NCI-H2171 (cell line): ENCODE data around the gene TBCB.
"Not testable (repeated sequence)": the region's sequence is repeated elsewhere in the genome, so short reads cannot be mapped to it uniquely, and the experiment has no call there.

Source experiments
- DNase-seq: peaks from one replicate; lab custom pipeline; 2025; lab: John Stamatoyannopoulos, UW

Gene TBCB

GRCh38 chr19:36101550-36102327 lies 13.5 kb upstream of the TBCB start:
- no peak for DNase-seq

GRCh38 chr19:36103040-36103626 lies 12.1 kb upstream of the TBCB start:
- no peak for DNase-seq

- no peak for DNase-seq
Observed at GRCh38 chr19:36103842-36104552, 11.3 kb upstream of the TBCB start.

DNA sequence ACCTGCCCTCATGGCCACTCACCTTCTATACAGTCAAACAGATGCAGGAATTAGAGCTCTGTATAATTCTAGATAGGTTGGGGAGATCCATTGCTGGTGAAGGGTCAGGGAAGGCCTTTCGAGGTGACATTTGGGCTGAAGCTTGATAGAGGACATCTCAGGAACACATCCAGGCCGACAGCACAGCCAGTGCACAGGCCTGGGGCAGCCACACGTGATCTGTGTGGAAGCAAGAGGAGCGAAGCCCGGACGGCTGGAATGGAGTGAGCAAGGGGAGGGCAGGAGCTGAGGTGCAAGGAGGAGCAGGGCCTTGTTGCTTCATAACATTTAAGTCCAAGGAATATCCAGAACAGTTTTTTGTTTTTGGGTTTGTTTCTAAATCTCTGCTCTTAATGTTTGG lies 8.8 kb upstream of the TBCB start:
- DNase-seq, result no peak

DNA sequence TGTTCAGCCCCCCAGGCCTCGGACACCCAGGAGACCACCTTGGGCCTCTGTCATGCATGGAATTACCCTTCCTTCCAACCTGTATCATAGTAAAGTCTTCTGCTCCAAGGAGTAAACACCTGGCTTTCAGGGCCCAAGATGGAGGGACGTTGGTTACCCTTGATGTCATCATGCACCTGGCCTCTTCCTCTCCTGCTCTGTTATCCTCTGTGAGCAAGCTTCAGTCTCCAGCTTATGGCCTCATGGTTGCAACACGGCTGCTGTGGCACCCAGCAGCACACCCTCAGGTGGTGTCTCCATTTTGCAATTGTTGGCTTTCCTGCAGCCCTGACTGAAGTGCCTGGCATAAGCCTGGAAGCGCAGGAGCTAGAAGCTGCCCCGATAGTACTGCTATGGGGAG lies 8.3 kb upstream of the TBCB start:
- DNase-seq, result no peak

GRCh38 chr19:36108684-36109083 lies 6.6 kb upstream of the TBCB start:
- no peak for DNase-seq

DNA sequence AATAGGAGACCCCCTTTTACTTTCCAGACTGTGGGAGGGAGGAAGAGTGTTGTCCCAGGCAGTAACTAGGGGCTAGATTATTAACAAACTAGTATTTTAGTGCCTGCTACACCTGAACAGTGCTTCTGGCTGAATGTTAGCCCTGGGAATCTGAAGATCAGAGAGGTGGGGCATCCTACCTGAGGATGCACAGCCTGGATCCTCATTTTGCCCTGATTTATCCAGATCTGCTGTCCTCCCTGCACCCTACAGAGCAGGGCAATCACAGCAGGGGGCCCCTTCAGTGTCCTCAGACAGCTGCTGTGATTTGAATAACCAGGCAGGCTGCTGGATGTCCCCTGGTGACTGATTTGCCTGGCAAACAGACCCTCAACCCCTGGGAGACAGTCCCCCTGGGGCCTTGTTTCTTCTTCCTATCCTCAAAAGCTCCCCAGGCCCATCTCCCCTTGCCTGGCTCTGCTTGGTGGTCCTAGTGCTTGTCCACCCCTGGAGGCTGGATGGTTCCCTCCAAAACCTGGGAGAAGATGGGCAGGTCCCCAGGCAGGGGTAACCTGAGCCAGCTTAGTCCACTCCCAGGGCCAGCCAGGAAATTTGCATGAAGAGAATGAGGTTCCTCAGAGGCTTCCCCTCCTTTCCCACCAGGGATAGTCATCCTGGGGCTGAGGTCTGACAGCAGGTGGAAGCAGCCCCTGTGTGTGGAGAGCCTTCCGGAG lies 4.6 kb upstream of the TBCB start, which contains the start of gene OVOL3:
Gene OVOL3, plus strand, starts transcription at position 657 of the 713 bp plus-strand sequence. CDS start 60 bp downstream, outside the sequence.
- no peak for DNase-seq

DNA sequence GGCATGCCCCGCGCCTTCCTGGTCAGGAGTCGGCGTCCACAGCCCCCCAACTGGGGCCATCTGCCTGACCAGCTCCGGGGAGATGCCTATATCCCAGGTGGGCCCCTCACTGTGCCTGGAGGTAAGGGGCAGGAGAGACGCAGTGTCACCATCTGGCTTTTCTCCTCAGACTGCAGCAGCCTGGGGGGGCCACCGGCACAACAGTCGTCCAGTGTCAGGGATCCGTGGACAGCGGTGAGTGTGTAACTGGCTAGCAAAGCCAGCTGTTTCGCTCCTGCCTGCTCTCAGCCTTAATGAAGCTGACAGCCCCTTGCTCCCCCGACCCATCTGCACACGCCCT lies 4.1 kb upstream of the TBCB start:
- no peak for DNase-seq

DNA sequence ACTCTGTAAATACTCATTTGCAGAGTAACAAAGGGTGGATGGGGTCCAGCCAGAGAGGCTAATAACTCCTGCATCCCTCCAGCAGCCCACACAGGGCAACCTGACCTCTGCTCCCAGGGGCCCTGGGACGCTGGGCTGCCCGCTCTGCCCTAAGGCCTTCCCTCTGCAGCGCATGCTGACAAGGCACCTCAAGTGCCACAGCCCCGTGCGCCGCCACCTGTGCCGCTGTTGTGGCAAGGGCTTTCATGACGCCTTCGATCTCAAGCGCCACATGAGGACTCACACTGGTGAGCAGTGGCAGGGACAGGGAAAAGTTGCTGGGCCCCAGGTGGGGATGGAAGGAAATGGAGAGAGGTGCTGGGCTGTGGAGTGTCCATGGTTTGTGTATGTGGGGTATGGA lies 2.6 kb upstream of the TBCB start:
- DNase-seq, result no peak

- DNase-seq, result no peak
Observed at GRCh38 chr19:36113425-36113824, 1.8 kb upstream of the TBCB start.

GRCh38 chr19:36113894-36114720 lies 1.2 kb upstream of the TBCB start:
- DNase-seq, result no peak

DNA sequence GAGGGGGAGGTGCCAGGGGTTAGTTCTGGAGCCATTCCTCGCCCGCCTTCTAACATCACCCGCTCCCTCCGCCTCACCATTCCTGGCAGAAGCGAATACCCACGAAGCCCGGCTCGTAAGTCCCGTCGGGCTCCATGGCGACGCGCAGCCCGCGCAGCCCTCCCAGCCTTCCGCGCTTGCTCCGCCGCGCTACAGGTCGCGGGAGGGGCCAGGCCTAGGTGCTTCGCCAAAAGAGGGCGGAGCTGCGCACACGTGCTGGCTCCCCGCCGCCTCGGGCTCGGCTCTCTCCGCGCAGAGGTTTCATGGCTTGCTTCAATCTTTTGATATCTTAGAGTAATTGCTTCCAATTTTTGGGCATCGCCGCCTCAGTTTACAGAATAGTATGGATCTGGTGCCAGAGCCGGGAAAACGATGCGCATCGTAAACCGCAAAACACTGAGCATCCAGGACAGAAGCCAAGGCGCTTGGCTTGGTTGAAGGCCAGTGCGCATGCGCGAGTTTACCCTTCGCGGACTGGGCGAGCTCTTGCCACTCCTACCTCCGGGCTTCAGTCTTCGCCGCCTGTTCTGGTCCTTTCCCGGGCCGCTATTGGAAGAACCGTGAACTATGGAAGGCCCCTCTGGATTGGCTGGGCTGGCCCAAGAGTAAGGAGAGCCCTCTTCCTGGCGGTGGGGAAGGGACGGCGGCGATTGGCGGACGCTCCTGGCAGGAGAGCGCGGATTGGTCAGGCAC lies 381 bp upstream of the TBCB start, which contains the start of gene POLR2I:
Gene POLR2I, minus strand, starts transcription at position 155 of the 732 bp plus-strand sequence. Its CDS starts 19 bp downstream, at position 136.
- DNase-seq, result peak; percentile 98

- DNase-seq, result no peak
Observed at GRCh38 chr19:36116344-36116637, 1.0 kb downstream of the TBCB start.

DNA sequence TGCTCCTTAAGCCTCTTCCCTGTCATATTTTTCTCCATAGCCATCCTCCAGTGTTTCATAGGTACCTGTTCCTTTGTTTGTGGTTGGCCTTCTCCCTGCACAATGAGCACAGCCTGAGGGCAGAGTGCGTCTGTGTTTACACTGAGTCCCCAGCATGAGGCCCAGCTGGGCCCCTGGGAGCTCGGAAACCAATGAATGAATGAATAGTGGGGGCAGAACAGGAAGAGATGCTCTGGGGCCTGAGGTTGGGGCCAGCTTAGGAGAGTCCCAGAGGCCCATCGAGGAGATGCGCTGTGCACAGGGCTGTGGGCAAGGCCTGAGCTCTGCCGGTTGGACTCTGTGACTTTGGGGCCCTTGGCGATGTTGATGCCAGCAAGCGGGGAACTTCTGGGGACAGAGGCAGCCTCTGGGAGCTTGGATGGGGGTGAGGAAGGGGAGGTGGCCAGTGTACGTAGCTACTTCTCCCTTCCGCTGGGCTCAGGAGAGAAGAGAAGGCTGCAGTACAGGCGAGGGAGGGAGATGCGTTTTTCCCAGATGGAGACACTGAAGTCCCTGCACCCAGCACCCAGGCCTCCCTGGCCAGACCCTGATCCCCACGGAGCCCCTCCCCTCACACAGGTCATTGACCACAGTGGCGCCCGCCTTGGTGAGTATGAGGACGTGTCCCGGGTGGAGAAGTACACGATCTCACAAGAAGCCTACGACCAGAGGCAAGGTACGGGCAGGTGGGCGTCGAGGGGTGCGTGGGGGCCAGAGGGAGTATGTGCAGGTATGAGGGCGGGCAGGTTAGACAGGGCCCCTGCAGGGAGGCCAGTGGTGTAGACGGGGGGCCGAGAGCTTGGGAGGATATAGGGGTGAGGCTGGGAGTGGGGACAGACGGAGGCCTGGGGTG lies 5.1 kb downstream of the TBCB start:
- no peak for DNase-seq

DNA sequence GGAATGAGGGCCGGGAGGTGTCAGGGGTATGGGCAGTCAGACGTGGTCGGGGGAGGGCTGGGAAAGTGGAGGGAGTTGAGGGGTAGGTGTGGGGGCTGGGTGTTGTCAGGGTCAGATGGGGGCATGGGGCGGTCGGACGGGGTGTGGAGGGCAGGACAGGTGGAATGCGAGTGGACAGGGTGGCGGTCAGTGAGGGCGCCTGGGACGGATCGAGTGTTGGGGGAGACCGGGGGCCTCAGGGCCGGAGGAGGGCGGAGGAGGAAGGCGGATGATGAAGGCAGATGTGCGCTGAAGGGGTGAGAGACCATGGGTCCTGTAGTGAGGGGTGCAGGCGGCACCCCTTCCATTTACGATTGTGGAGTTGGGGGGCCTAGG lies 5.7 kb downstream of the TBCB start:
- no peak for DNase-seq

- DNase-seq, result no peak
Observed at GRCh38 chr19:36121486-36122124, 6.3 kb downstream of the TBCB start.

- no peak for DNase-seq
Observed at GRCh38 chr19:36125557-36125956, 10.3 kb downstream of the TBCB start.

- no peak for DNase-seq
Observed at GRCh38 chr19:36128392-36128736, 13.1 kb downstream of the TBCB start.

GRCh38 chr19:36131221-36131620 lies 16.0 kb downstream of the TBCB start:
- not testable (repeated sequence) for DNase-seq

DNA sequence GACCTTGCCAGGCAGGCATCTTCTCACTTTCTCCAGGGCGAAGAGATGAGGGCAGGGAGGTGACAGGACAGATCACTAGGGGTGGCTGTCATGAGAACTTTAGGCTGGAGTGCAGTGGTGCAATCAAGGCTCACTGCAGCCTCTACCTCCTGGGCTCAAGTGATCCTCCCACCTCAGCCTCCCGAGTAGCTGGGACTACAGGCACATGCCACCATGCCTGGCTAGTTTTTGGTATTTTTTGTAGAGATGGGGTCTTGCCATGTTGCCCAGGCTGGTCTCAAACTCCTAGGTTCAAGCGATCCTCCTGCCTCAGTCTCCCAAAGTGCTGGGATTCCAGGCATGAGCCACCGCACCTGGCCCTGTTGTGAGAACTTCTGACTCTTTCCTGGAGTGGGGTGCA lies 19.6 kb downstream of the TBCB start:
- DNase-seq, result not testable (repeated sequence)
